K562 treated with DMSO at 1 percent for 4 hours (cell line): ENCODE measurements around the gene UPK3BL2. TPM values are rescaled to one million over a fixed set of nuclear protein-coding genes. Genes with fewer than 3 reads are reported as not detected.

Experiments used
- total RNA-seq: library from RNA; unstranded; fragments of 300-600 nt; gene quantifications from 2 replicates; pipeline ENCODE4 v1.2.3, GENCODE V29; 2022; ENCODE audit not compliant: insufficient read depth

The UPK3BL2 gene, protein sequence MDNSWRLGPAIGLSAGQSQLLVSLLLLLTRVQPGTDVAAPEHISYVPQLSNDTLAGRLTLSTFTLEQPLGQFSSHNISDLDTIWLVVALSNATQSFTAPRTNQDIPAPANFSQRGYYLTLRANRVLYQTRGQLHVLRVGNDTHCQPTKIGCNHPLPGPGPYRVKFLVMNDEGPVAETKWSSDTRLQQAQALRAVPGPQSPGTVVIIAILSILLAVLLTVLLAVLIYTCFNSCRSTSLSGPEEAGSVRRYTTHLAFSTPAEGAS
- 6.5 and 8.8 TPM in 2 replicates for total RNA-seq

DNA sequence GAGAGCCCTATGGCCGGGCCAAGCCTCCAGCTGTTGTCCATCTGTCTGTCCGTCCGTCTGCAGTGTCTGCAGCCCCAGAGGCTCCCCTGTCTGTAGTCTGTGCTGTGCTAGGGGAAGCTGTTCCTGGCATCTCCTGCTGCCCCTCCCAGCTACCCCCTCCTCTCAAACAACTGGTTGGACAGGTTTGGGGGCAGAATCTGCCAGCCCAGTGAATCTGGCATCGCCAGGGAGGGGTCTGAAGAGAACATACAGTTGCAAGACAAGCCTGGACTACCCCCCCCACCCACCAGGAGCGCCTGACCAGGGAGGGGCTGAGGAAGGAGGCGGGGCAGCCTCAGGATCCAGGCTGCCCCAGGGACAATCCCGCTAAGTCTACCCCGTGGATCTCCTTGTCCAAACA is at the start of gene UPK3BL2:
TSS of gene UPK3BL2 (minus strand) at position 101 of the 400 bp plus-strand sequence. CDS start at position 41, 60 bp downstream.

DNA sequence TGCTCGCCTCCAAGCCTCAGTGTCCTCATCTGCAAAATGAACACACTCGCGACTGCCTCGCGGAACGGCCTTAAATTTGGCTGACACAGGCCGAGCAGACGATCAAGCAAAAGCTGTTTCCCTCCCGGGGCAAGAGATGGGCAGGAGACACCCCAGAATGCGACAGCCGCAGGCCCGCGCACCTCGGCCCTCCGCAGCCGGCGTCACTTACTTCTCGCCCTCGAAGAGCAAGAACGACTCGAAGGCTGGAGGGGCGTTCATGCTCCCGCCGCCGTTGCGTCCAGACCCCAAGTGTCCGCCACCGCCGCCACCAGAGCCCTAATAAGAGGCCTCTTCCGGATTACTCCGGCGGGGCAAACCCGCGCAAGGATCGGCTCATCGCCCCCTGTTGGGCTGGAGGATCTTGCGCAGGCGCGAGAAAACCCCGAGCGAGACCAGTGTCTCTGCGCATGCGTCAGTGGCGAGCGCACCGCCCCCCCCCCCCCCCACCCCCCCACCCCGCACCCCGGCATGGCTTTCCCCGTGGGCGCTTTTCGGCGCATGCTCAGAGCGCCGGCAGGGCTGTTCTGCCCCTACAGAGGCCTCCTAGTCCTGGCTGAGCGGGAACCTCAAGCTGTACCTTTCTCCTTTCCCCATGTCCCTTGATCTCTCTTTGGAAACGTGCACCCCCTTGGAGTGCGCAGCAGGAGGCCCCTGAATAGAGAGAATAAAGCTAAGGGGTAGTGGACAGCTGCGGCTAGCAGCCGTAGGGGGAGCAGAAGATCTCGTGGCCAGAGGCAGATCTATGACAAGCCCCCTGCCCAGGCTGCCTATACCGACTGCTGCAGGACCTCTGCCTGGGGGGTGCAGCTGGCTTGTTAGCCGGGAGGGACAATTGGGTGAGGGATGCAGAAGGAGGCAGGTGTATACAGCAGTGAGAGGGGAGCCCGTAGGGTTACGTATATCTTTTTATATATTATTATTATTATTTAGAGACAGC is 29.1 kb upstream of the UPK3BL2 start, which contains the start of gene POLR2J3:
TSS of gene POLR2J3 (minus strand) at position 323 of the 979 bp plus-strand sequence. CDS start at position 261, 62 bp downstream.

DNA sequence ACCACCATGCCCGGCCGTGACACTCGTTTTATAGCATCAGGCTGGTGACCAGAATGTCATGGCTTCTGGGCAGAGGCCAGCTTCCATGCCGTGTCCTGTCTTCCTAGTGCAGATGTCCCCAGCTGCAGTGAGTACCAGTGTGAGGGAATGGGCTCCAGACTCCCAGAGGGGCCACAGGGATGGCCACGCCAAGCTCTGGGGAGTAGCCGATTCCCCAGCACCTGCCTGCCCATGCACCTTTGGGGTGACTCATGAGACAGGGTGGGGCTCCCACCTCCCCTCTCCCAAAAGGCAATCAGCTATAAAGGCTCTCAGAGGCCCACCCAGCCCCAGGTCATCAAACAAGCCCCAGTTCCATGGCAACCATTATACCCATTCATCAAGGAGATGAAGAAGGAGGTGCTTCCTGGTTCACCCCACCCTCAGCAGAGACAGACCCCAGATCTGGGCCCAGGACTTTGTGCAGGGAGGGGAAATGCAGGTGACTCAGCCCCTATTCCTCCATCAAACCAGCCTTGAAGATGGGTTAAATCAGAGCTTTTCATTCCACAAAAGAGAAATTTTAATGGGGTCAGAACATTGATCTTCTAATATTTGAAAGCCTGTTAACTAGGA is 7.4 kb upstream of the UPK3BL2 start, which contains the start of gene SPDYE2:
TSS of gene SPDYE2 (plus strand) at position 419 of the 615 bp plus-strand sequence. CDS start 2,030 bp downstream, outside the sequence.

DNA sequence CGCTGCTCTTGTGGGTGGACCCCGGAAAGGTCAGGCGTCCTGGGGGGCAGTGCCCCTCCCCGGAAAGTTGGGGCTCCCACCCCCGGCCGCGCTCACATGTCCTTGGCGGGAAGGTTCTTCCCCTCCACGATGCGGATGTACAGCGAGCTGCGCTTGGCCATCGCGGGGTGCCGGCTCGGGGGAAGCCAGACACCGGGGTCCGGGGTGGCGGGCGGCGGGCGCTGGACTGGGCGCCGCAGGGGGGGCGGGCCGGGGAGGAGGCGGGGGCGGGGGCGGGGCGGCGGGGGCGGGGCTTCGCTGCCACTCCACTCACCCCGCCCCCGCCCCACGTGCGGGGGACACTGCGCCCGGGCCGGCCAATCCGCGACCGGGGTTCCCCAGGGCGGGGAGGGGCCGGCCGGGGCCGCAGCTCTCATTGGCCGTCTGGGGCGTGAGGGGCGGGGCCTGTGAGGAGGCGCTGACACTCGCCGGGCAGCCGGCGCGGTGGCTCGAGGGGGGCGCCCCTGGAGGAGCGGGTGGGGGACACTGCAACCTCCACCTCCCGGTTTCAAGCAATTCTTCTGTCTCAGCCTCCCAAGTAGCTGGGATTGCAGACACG is 25.8 kb downstream of the UPK3BL2 start, which contains the start of gene RASA4B:
TSS of gene RASA4B (minus strand) at position 228 of the 598 bp plus-strand sequence. CDS start at position 161, 67 bp downstream.

Other genes starting within 250 kb of the UPK3BL2 start
- gene SPDYE6, start 187.3 kb downstream of the UPK3BL2 start, total RNA-seq: not detected in 2 replicates
- gene PRKRIP1, start 147.3 kb downstream of the UPK3BL2 start, total RNA-seq: 26.0 and 27.3 TPM in 2 replicates
- gene ORAI2, start 110.1 kb downstream of the UPK3BL2 start, total RNA-seq: 38.7 and 56.0 TPM in 2 replicates
- 5.9 and 7.2 TPM in 2 replicates for gene ALKBH4, start 78.8 kb downstream of the UPK3BL2 start, total RNA-seq
- 48.7 and 58.7 TPM in 2 replicates for gene LRWD1, start 78.7 kb downstream of the UPK3BL2 start, total RNA-seq
- gene POLR2J, start 64.8 kb downstream of the UPK3BL2 start, total RNA-seq: 130 and 146 TPM in 2 replicates
- gene RASA4B, start 25.9 kb downstream of the UPK3BL2 start, total RNA-seq: 4.9 and 13.9 TPM in 2 replicates
- gene SPDYE2, start 7.5 kb upstream of the UPK3BL2 start, total RNA-seq: 1.0 TPM in 1 of 2 replicates, not detected in the other
- 26.0 and 30.4 TPM in 2 replicates for gene POLR2J3, start 28.9 kb upstream of the UPK3BL2 start, total RNA-seq
- 15.1 and 16.4 TPM in 2 replicates for gene RASA4, start 73.1 kb upstream of the UPK3BL2 start, total RNA-seq
- 16.1 and 28.4 TPM in 2 replicates for gene UPK3BL1, start 99.1 kb upstream of the UPK3BL2 start, total RNA-seq
- gene SPDYE2B, start 106.6 kb upstream of the UPK3BL2 start, total RNA-seq: 1.0 TPM in 1 of 2 replicates, not detected in the other
- gene POLR2J2, start 128.0 kb upstream of the UPK3BL2 start, total RNA-seq: 0.73 TPM in 1 of 2 replicates, not detected in the other
- 6.2 and 9.8 TPM in 2 replicates for gene FAM185A, start 205.3 kb upstream of the UPK3BL2 start, total RNA-seq